GM19395 (cell line): ENCODE measurements around the gene ETV6.

ENCODE experiments used
- ATAC-seq: cut with Tn5 transposase; IDR thresholded peaks from one replicate; pipeline ENCODE4 v1.9.1; 2021; ENCODE audit warnings: mild to moderate bottlenecking, moderate library complexity; ENCODE audit not compliant: unreplicated experiment

Gene ETV6

GRCh38 chr12:11769723-11770514, 120.4 kb downstream of the ETV6 start:
- ATAC-seq: no peak

GRCh38 chr12:11771356-11771755, 121.9 kb downstream of the ETV6 start:
- no peak for ATAC-seq

GRCh38 chr12:11771895-11772502, 122.5 kb downstream of the ETV6 start:
- no peak for ATAC-seq

- ATAC-seq: no peak
Observed at GRCh38 chr12:11773889-11774677, 124.6 kb downstream of the ETV6 start.

GRCh38 chr12:11774821-11775220, 125.3 kb downstream of the ETV6 start:
- no peak for ATAC-seq

- ATAC-seq: no peak
Observed at GRCh38 chr12:11776316-11776715, 126.8 kb downstream of the ETV6 start.

GRCh38 chr12:11777451-11777850, 128.0 kb downstream of the ETV6 start:
- no peak for ATAC-seq

- no peak for ATAC-seq
Observed at GRCh38 chr12:11777962-11778361, 128.5 kb downstream of the ETV6 start.

- no peak for ATAC-seq
Observed at GRCh38 chr12:11778713-11779685, 129.5 kb downstream of the ETV6 start.

GRCh38 chr12:11780521-11781101, 131.1 kb downstream of the ETV6 start:
- peak; percentile 87 for ATAC-seq

GRCh38 chr12:11782914-11783420, 133.5 kb downstream of the ETV6 start:
- ATAC-seq: no peak

- ATAC-seq: no peak
Observed at GRCh38 chr12:11785712-11786111, 136.2 kb downstream of the ETV6 start.

GRCh38 chr12:11786638-11787365, 137.3 kb downstream of the ETV6 start:
- ATAC-seq: no peak

- ATAC-seq: no peak
Observed at GRCh38 chr12:11787437-11787836, 138.0 kb downstream of the ETV6 start.

GRCh38 chr12:11787933-11788849, 138.7 kb downstream of the ETV6 start:
- ATAC-seq: no peak

GRCh38 chr12:11793921-11794710, 144.6 kb downstream of the ETV6 start:
- ATAC-seq: no peak

- ATAC-seq: no peak
Observed at GRCh38 chr12:11794751-11795150, 145.3 kb downstream of the ETV6 start.
